Embryonic facial prominence (tissue), 1 donor: Measurements from ENCODE around the gene FAM78A.
"Not testable (repeated sequence)": the region's sequence is repeated elsewhere in the genome, so short reads cannot be mapped to it uniquely, and the experiment has no call there.

Experiments used
- DNase-seq: peaks from one replicate; pipeline ENCODE4 v3.0.0-alpha.2; 2016; ENCODE audit errors: extremely low spot score

The FAM78A gene

GRCh38 chr9:131264231-131264630 lies 12.1 kb downstream of the FAM78A start:
- no peak for DNase-seq

GRCh38 chr9:131263701-131264100 lies 12.6 kb downstream of the FAM78A start:
- DNase-seq, result no peak

GRCh38 chr9:131263033-131263343 lies 13.3 kb downstream of the FAM78A start:
- not testable (repeated sequence) for DNase-seq

GRCh38 chr9:131262327-131263032 lies 13.8 kb downstream of the FAM78A start:
- no peak for DNase-seq

GRCh38 chr9:131260751-131261452 lies 15.4 kb downstream of the FAM78A start:
- no peak for DNase-seq

- DNase-seq, result no peak
Measured at GRCh38 chr9:131259916-131260597, 16.3 kb downstream of the FAM78A start.

- DNase-seq, result no peak
Measured at GRCh38 chr9:131259432-131259898, 16.8 kb downstream of the FAM78A start.

GRCh38 chr9:131258698-131259431 lies 17.4 kb downstream of the FAM78A start:
- no peak for DNase-seq

GRCh38 chr9:131258186-131258585 lies 18.1 kb downstream of the FAM78A start:
- no peak for DNase-seq

GRCh38 chr9:131257266-131258025 lies 18.9 kb downstream of the FAM78A start:
- DNase-seq, result no peak

- DNase-seq, result no peak
Measured at GRCh38 chr9:131255676-131256197, 20.6 kb downstream of the FAM78A start.

- DNase-seq, result no peak
Measured at GRCh38 chr9:131254626-131255025, 21.7 kb downstream of the FAM78A start.

- DNase-seq, result no peak
Measured at GRCh38 chr9:131253891-131254491, 22.3 kb downstream of the FAM78A start.

- DNase-seq, result no peak
Measured at GRCh38 chr9:131252120-131252519, 24.2 kb downstream of the FAM78A start.

- no peak for DNase-seq
Measured at GRCh38 chr9:131246618-131247017, 29.7 kb downstream of the FAM78A start.

GRCh38 chr9:131244331-131244730 lies 32.0 kb downstream of the FAM78A start:
- DNase-seq, result not testable (repeated sequence)

GRCh38 chr9:131240047-131240921 lies 36.0 kb downstream of the FAM78A start:
- DNase-seq, result no peak

GRCh38 chr9:131239161-131239975 lies 36.9 kb downstream of the FAM78A start:
- no peak for DNase-seq
